Fibroblast of upper back skin (primary cell): Measurements from ENCODE around the gene MCM3AP.
"Not testable (repeated sequence)": the region's sequence is repeated elsewhere in the genome, so short reads cannot be mapped to it uniquely, and the experiment has no call there.

Experiments used
- DNase-seq: peaks from one replicate; pipeline ENCODE4 v3.0.0-alpha.2; 2013

The MCM3AP gene

DNA sequence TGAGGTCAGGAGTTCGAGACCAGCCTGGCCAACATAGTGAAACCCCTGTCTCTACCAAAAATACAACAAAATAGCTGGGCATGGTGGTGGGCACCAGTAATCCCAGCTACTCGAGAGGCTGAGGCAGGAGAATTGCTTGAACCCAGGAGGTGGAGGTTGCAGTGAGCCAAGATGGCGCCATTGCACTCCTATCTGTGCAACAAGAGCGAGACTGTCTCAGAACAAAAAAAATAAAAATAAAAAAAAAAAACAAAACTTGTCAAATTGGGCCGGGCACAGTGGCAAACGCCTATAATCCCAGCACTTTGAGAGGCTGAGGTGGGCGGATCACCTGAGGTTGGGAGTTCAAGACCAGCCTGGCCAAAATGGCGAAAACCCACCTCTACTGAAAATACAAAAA is 24.8 kb upstream of the MCM3AP start:
- DNase-seq, result not testable (repeated sequence)

DNA sequence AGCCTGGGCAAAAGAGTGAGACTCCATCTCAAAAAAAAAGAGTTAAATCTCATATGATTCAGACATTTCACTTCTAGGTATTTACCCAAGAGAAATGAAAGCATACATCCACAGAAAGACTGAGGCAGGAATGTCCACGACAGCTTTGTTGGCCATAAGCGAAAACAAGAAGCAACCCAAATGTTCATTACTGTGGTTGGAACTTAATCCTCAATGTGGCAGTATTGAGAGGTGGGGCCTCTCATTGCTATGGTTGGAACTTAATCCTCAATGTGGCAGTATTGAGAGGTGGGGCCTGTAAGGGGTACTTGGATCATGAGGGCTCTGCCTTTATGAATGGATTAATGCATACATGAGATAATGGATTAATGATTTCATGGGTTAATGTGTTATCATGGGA is 23.0 kb upstream of the MCM3AP start:
- peak; percentile 10 for DNase-seq

DNA sequence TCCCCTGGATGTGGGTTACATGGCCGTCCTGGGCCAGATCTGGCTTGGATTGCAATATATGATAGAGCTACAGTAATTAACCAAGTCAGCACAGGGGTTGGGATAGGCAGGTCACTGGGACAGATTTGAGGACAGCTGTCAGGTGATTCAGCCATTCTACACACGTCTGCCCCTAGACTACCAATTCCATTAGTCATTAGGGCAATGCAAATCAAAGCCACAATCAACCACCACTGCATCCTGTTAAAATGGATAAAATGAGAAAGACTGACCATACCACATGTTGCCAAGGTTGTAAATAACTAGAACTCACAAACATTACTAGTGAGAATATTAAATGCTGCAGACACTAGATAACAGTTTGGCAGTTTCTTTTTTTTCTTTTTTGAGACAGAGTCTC is 22.2 kb upstream of the MCM3AP start:
- peak; percentile 34 for DNase-seq

- DNase-seq, result no peak
Measured at GRCh38 chr21:46304955-46305354, 19.5 kb upstream of the MCM3AP start.

DNA sequence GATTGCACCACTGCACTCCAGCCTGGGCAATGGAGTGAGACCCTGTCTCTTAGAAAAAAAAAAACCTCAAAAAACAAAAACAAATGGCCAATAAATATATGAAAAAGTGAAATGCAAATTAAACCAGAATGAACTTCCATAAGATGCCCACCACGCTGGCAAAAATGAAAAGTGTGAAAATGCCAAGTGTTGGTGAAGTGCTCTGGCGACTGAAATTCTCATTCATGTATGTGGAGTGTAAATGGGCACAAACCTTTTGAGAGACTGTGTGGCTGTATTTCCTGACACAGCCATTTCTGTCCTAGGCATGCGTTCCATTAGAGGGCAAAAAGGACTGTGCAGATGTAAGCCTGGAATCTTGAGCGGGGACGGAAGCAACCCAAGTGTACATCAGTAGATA is 19.0 kb upstream of the MCM3AP start:
- DNase-seq, result no peak

- DNase-seq, result no peak
Measured at GRCh38 chr21:46301759-46302158, 16.3 kb upstream of the MCM3AP start.

DNA sequence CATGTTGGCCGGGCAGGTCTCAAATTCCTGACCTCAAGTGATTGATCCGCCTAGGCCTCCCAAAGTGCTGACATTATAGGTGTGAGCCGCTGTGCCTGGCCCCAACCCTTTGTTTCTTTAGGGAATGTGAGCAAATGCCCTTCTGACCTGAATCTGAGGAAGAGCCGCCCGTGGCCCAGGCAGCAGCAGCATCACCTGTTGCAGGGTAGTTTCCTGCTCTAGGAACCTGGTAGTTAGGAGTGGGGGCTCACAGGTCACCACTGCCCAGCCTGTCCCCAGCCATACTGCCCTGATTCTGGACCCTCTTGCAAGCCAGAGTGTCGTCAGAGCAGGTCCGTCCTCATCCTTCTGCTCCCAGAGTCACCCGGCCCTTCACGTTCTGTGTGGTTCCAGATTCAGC is 13.8 kb upstream of the MCM3AP start:
- no peak for DNase-seq

- peak; percentile 21 for DNase-seq
Measured at GRCh38 chr21:46297338-46298271, 12.2 kb upstream of the MCM3AP start.

DNA sequence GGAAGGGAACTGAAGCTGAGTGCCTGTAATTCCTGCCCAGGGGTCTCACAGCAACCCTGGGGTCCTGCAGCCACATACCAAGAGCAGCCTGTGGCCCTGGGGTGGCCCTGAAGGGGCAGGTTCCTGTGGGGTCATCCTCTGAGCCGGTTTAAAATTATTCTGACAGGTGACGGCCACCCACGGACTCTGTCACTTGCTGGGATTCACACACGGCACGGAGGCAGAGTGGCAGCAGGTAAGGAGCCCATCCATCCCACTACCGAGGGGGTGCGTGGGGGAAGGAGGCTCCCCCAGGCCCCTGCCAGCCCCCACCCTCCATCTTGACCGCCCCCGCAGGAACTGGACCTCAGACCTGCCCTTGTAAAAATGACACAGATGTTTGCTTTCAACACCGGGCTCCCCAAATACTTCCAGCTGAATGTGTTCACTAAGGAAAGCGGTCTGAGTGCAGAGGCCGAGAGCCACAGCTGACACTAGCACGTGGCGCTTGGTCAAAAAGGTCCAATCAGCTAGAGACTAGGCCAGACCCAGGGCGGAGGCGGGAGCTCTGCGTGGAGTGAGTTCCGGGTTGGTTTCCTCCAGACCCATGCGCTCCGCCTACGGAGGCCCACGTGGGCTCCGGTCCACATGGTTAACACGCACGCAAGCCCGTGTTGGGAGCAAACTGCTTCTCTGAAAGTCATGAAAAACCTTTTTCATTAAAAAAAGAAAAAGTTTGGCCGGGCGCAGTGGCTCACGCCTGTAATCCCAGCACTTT is 10.8 kb upstream of the MCM3AP start:
- DNase-seq, result peak; percentile 91

GRCh38 chr21:46295177-46295770 is 9.9 kb upstream of the MCM3AP start:
- peak; percentile 87 for DNase-seq

GRCh38 chr21:46294647-46295176 is 9.3 kb upstream of the MCM3AP start:
- DNase-seq, result peak; percentile 76

DNA sequence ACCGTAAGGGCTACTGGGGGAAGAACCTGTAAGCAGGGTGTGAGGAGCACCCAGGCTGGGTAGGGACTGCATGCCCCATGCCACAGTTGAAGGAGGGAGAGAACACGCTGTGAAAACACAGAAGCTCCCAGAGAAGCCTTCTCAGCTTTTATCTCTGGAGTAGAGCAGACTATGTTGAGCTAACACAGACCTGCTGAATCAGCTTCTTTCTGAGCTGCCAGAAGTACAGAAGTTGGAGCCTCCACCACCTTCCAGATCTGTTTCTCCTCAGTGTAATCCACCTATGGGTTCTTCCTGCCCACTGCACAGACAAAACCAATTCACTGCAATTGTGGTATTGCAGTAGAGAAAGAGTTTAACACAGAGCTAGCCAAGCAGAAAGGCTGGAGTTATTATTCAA is 6.2 kb upstream of the MCM3AP start:
- no peak for DNase-seq

- no peak for DNase-seq
Measured at GRCh38 chr21:46289655-46290179, 4.3 kb upstream of the MCM3AP start.

- DNase-seq, result no peak
Measured at GRCh38 chr21:46287541-46287940, 2.1 kb upstream of the MCM3AP start.

DNA sequence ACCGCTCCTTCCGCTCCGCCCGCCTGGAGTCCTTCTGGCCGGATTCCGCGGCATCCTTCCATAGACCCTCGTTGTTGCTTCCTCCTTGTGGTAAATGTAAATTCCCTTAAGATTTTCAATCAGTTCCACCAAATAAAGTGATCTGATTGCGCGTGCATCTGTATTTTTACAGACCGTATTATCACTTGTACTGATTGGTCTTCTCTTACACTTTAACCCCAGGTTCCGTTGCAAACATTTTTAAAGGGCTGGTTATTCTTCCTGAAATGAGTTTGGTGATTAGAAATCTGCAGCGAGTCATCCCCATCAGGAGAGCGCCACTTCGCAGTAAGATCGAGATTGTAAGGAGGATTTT is 1.2 kb upstream of the MCM3AP start:
- DNase-seq, result peak; percentile 76

GRCh38 chr21:46285761-46286647 is 593 bp upstream of the MCM3AP start, which contains the start of gene YBEY:
Gene YBEY (plus strand): TSS chr21:46286342. CDS start chr21:46286914, 572 bp downstream.
- DNase-seq, result peak; percentile 90

GRCh38 chr21:46284733-46285132 is 678 bp downstream of the MCM3AP start:
- no peak for DNase-seq

GRCh38 chr21:46284077-46284644 is 1.2 kb downstream of the MCM3AP start:
- DNase-seq, result no peak

DNA sequence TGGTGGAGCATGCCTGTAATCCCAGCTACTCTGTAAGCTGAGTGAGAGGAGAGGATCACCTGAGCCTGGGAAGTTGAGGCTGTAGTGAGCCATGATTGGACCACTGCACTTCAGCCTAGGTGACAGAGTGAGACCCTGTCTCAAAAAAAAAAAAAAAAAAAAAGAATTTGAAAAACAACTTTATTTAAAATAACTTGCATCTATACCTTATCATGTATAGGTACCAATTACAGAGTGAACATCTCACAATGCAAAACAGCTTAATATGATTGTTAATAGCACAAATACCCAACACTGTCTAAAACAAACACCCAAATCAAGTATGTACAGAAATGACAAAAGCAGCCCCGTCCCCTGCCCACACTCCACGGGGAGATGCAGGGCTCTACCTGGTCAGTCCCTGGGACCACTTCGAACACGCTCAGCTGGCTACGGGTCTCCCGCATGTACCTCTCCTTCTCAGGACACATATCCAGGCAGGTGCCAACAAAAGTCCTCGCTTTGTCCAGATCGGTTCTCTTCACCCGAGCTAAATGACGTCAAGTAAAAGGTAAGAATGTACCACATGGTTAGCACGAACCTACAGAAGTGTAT is 10.5 kb downstream of the MCM3AP start:
- DNase-seq, result no peak

GRCh38 chr21:46273341-46273740 is 12.1 kb downstream of the MCM3AP start:
- DNase-seq, result no peak

DNA sequence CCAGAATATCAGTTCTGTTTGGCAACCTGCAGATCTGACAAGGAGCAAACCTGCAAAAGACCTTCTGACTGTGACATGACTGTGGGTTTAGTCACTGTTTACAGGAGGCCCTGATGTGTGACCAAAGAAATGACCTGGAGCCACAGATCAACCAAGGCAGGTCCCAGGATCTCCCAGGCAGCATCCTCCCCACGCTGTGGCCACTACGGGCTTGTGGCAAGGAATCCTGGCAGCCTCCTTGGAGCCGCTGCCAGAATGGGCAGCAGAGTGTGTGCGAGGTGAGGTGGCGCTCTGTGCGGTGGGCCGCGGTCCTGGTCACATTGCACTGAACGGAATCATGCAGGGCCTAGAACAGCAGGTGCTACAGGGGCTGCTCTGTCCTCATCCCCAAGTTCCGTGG is 15.9 kb downstream of the MCM3AP start:
- no peak for DNase-seq
